ENCODE results near the gene ZCCHC13. TPM values are rescaled to one million over a fixed set of nuclear protein-coding genes. Genes with fewer than 3 reads are reported as not detected.
"Not testable (repeated sequence)": the region's sequence is repeated elsewhere in the genome, so short reads cannot be mapped to it uniquely, and the experiment has no call there.

ZCCHC13 gene
- total and polyA plus RNA-seq, 8 donors: not detected

DNA sequence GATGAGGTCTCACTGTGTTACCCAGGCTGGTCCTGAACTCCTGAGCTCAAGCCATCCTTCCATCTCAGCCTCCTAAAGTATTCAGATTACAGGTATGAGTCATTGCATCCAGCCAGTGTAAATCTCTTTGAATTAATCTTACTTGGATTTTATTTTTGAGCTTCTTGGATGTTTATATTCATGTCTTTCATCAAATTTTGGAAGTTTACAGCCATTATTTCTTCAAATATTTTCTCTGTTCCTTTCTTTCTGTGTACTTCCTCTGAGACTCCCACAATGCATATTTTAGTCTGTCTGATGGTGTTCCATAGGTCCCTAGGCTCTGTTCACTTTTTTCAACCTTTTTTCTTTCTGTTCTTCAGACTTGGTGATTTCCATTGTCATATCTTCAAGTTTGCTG lies 34.9 kb downstream of the ZCCHC13 start:
- no peaks in the 10 kb centered on the region for H3K4me1 ChIP-seq
- TF ChIP-seq CTCF (IDR thresholded peaks at IDR 0.05): no peak
- ATAC-seq: no peak
- H3K4me3 ChIP-seq: no peak overlapping the region
- DNase-seq: no peak
- no peaks in the 10 kb centered on the region for H3K9me3 ChIP-seq
- no peak for FAIRE-seq
- intact Hi-C loops (cut with DNase I): no loop called here
- peaks cover 0 to 7% (median 0%) of the 10 kb centered on the region in 4 donors for H3K27me3 ChIP-seq
- H3K36me3 ChIP-seq: no peaks in the 10 kb centered on the region
- H3K27ac ChIP-seq: no peak overlapping the region

DNA sequence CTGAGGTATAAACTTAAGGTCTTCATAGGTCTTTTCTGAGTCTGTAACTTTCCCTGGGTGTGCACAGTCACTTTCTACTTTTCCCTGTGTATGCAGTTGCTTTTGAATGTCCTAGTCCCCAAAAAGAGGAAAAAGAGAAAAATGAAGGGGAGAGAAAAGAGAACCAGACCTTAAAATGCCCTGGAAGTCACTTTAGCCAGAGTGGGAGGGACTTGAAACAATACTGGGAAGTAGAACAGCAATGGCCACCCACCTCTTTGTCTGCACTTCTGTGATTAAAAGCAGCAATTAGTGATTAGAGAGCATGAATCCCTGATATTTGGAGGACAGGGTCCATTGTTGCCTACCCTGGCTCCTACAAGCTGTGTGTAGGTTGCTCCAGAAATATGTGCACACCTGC lies 36.1 kb downstream of the ZCCHC13 start:
- intact Hi-C loops (cut with DNase I): no loop called here
- Histone ChIP-seq H3K9me3 (no peaks in the 10 kb centered on the region), H3K27ac (no peak overlapping the region), H3K4me3 (no peak overlapping the region), H3K36me3 (no peaks in the 10 kb centered on the region), H3K27me3 (peaks cover 0 to 7% (median 0%) of the 10 kb centered on the region in 4 donors), H3K4me1 (no peaks in the 10 kb centered on the region)
- DNase-seq: no peak
- FAIRE-seq: no peak
- no peak for TF ChIP-seq CTCF (IDR thresholded peaks at IDR 0.05)
- ATAC-seq: no peak

- ATAC-seq; H3K4me1 ChIP-seq; H3K27me3 ChIP-seq; H3K27ac ChIP-seq; H3K36me3 ChIP-seq; H3K9me3 ChIP-seq; FAIRE-seq; intact Hi-C loops (cut with DNase I); DNase-seq; H3K4me3 ChIP-seq: not testable (repeated sequence)
- 73 to 77% methylated on average over 5 of the region's 5 CpGs for WGBS, 2 donors
Observed at GRCh38 chrX:74342211-74342610, 38.2 kb downstream of the ZCCHC13 start.

DNA sequence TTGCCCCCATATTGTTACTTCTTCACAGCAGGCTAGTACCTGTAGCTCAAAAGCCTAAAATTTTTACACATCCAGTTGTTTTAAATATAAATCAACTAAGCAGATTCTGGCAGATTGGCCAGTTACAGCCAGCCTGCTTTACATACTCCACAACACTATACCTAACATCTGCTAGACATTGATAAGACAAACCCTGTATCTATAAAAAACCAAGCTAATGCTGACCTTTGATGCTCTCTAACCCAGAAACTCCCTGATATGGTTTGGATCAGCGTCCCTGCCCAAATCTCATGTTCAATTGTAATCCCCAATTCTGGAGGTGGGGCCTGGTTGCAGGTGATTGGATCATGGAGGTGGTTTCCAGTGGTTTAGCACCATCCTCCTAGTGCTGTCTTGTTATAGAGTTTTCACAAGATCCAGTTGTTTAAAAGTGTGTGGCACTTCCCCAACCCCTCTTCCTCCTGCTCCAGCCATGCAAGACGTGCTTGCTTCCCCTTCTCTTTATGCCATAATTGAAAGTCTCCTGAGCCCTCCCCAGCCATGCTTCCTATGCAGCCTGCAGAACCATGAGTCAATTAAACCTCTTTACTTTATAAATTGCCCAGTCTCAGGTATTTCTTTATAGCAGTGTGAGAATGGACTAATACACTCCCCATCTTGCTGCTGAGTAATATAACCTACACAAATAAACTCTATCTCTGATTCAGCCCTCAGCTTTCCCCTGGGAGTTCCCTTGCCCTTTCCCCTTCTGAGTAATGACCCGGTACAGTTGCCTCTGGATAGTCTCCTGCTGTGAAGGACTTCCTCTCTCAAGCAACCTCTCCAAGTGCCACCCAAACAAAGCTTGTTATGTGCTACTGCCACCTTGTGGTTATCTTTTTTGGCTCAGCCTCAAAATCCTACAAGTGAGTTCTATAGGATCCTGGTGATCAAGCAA lies 39.6 kb downstream of the ZCCHC13 start:
- no peaks in the 10 kb centered on the region for H3K4me1 ChIP-seq

DNA sequence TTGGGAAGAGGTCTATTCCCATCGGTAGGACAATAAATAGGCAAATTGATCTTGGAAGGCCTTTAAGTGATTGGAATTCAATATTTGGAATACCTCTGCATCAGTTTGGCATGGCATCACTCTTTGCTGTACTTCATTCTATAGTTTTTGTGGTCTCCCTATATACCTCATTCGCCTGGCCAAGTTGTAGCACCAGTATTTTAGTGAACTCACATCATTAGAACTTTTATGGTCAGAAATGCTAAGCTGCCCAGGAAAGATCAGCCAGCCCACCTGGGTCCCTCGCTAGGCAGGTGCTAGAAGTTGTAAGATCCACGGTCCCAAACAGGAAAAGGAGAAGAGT lies 40.3 kb downstream of the ZCCHC13 start:
- Histone ChIP-seq H3K27ac (no peak overlapping the region), H3K9me3 (no peaks in the 10 kb centered on the region), H3K27me3 (peaks cover 0 to 7% (median 3%) of the 10 kb centered on the region in 4 donors), H3K4me3 (no peak overlapping the region), H3K4me1 (no peaks in the 10 kb centered on the region), H3K36me3 (no peaks in the 10 kb centered on the region)
- intact Hi-C loops (cut with DNase I): no loop called here
- peak in 1 of 4 donors; percentile 17 for TF ChIP-seq CTCF (IDR thresholded peaks at IDR 0.05)
- WGBS, 2 donors: 68 to 69% methylated on average over 4 of the region's 4 CpGs
- no peak for ATAC-seq
- no peak for FAIRE-seq
- no peak for DNase-seq

More for the DNA sequence above, 39.6 kb downstream of the ZCCHC13 start:
- ATAC-seq: peak; percentile 66 to 96 (median 92)
- WGBS, 2 donors: 46 to 54% methylated on average over 3 of the region's 3 CpGs
- intact Hi-C loops (cut with DNase I): no loop called here
- Histone ChIP-seq H3K4me3 (no peak overlapping the region), H3K27me3 (peaks cover 0 to 7% (median 2%) of the 10 kb centered on the region in 4 donors), H3K36me3 (no peaks in the 10 kb centered on the region), H3K9me3 (no peaks in the 10 kb centered on the region), H3K27ac (no peak overlapping the region)
- FAIRE-seq: peak; percentile 95
- peak; percentile 24 to 54 (median 46) for TF ChIP-seq CTCF (IDR thresholded peaks at IDR 0.05)
- peak in 3 of 6 donors; percentile 15 to 65 (median 36) for DNase-seq

Measured in pancreas (tissue), 10 donors.